NCI-H2196 treated with DMSO at 0.1 percent for 48 hours (cell line): ENCODE data around the gene OR4C12.
A peak's percentile ranks its signal among the peaks of the same experiment; 100 is the strongest.
"Not testable (repeated sequence)": the region's sequence is repeated elsewhere in the genome, so short reads cannot be mapped to it uniquely, and the experiment has no call there.

ENCODE experiments used
- DNase-seq: peaks from one replicate; lab custom pipeline; 2025; ENCODE audit not compliant: unreplicated experiment; lab: John Stamatoyannopoulos, UW

OR4C12 gene

GRCh38 chr11:49982435-49982834, at the start of gene OR4C12:
OR4C12 (minus strand) TSS chr11:49982535; CDS start chr11:49982501, 34 bp downstream.
- DNase-seq = not testable (repeated sequence)

GRCh38 chr11:50030193-50030592, 47.9 kb upstream of the OR4C12 start:
- no peak for DNase-seq

GRCh38 chr11:49995565-49995964, 13.2 kb upstream of the OR4C12 start:
- DNase-seq = peak; percentile 16

DNA sequence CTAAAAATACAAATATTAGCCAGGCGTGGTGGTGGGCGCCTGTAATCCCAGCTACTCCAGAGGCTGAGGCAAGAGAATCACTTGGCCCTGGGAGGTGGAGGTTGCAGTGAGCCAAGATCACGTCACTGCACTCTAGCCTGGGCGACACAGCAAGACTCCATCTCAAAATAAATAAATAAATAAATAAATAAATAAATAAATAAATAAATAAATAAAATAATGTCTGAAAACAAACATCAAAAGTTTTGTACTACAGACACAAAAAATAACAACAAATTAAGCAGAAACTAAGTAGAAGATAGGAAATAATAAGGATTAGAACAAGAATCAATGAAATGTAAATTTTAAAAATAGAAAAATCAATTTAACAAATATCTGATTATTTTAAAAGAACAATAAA, 8.9 kb downstream of the OR4C12 start:
- DNase-seq = not testable (repeated sequence)

DNA sequence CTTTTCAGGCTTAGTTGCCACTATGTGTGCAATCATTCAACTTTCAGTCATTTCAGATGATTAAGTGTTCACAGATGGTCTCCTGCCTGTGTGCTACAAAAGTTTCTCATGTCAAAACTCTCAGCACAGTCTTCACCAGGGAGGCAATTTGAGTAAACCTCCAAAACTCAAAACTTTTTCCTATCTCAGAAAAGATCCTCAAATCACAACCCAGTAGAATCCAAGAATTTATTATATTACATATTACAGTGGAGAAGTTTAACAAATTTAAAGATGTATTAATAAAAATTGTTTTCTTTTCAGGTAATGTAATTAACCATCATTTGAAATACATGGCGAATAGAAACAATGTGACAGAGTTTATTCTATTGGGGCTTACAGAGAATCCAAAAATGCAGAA, 30.2 kb downstream of the OR4C12 start, which contains the start of gene OR4C13:
Gene OR4C13, plus strand, starts transcription at position 301 of the 400 bp plus-strand sequence. Its CDS starts 32 bp downstream, at position 333.
- DNase-seq = no peak

DNA sequence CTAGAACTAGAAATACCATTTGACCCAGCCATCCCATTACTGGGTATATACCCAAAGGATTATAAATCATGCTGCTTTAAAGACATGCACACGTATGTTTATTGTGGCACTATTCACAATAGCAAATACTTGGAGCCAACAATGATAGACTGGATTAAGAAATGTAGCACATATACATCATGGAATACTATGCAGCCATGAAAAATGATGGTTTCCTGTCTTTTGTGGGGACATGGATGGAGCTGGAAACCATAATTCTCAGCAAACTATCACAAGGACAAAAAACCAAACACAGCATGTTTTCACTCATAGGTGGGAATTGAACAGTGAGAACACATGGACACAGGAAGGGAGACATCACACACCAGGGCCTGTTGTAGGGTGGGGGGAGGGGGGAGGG, 33.6 kb downstream of the OR4C12 start:
- not testable (repeated sequence) for DNase-seq
